ENCODE results near the gene RAB22A.
A peak's percentile ranks its signal among the peaks of the same experiment; 100 is the strongest.
"Not testable (repeated sequence)": the region's sequence is repeated elsewhere in the genome, so short reads cannot be mapped to it uniquely, and the experiment has no call there.

The RAB22A gene

DNA sequence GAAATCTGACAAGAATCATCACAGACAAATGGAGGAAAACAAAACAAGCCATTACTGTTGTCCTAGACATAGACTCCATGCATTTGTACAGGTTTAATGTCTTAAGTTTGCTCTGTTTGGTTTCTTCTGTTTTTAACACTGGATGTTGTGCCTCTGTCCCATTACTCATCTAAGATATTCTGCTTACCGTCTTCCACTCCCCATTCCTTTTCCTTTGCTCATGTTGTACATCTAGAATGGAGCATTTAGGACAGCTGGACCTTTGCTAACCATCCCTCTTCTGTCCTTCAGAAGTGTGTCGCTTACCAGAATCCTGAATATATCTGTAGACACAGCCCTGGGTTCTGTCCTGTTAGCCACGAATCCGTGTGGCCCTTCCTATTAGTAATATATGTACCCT is 35.2 kb downstream of the RAB22A start:
- no peak for DNase-seq (ENCODE audit: low read depth)

GRCh38 chr20:58349570-58349969 is 40.1 kb downstream of the RAB22A start:
- no peak for DNase-seq (ENCODE audit: low read depth)

GRCh38 chr20:58352468-58352867 is 43.0 kb downstream of the RAB22A start:
- no peak for DNase-seq (ENCODE audit: low read depth)

- no peak for DNase-seq (ENCODE audit: low read depth)
Observed at GRCh38 chr20:58359441-58359840, 49.9 kb downstream of the RAB22A start.

- no peak for DNase-seq (ENCODE audit: low read depth)
Observed at GRCh38 chr20:58360936-58361335, 51.4 kb downstream of the RAB22A start.

DNA sequence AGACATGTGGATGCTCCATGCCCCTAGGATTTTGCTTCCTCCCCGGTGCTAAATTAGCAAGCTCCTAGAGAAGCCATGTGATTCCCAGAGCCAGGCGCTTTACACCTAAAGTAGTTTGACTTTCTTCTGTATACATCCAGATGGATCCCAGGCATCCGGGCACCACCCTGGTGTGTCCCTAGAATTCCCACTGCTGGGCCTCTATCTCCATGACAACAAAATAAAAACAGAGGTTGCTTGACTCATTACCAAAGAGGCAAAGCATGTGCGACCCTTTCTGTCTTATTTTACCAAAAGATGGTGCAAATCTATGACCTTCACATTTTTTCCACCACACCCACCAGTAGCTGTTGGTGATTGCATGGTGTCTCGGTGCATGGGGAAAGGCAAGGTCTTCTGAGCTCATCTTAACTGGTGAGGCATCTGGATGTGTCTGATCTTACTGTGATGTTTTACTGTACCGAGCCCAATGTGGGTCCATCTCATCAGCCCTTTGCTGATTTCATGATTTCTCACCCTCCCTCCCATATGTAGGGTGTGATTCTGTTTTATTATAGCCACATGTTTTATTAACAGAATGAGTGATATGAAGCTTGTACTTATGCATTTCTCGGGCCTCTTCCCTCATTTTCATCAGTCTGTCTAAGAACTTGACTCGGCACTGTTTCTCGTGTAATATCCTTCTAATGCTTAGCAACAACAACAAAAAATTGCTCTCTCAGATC is 52.1 kb downstream of the RAB22A start:
- peak; percentile 73 for DNase-seq (ENCODE audit: low read depth)

- DNase-seq (ENCODE audit: low read depth), result no peak
Observed at GRCh38 chr20:58362206-58362516, 52.6 kb downstream of the RAB22A start.

GRCh38 chr20:58362970-58363369 is 53.5 kb downstream of the RAB22A start:
- DNase-seq (ENCODE audit: low read depth), result no peak

DNA sequence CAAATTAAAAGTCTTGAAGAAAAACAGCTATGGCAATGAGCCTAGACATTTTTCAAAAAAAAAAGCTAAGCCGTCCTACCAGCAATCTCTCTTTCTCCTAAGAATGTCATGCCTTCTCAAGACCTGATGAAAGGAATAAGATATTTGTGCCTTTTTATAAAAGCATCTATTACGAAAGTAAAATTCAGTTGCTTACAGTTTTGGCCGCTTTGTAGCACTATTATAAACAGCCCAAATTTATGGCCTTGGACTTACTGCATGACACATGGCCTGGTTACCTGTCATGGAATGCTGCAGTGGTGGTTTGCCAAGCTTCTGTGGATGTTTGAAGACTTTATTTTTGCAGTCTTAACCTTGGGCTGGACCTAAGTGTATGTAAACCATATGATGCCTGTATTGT is 57.4 kb downstream of the RAB22A start:
- DNase-seq (ENCODE audit: low read depth), result peak; percentile 39

- no peak for DNase-seq (ENCODE audit: low read depth)
Observed at GRCh38 chr20:58372806-58373205, 63.3 kb downstream of the RAB22A start.

- DNase-seq (ENCODE audit: low read depth), result not testable (repeated sequence)
Observed at GRCh38 chr20:58373296-58373695, 63.8 kb downstream of the RAB22A start.

DNA sequence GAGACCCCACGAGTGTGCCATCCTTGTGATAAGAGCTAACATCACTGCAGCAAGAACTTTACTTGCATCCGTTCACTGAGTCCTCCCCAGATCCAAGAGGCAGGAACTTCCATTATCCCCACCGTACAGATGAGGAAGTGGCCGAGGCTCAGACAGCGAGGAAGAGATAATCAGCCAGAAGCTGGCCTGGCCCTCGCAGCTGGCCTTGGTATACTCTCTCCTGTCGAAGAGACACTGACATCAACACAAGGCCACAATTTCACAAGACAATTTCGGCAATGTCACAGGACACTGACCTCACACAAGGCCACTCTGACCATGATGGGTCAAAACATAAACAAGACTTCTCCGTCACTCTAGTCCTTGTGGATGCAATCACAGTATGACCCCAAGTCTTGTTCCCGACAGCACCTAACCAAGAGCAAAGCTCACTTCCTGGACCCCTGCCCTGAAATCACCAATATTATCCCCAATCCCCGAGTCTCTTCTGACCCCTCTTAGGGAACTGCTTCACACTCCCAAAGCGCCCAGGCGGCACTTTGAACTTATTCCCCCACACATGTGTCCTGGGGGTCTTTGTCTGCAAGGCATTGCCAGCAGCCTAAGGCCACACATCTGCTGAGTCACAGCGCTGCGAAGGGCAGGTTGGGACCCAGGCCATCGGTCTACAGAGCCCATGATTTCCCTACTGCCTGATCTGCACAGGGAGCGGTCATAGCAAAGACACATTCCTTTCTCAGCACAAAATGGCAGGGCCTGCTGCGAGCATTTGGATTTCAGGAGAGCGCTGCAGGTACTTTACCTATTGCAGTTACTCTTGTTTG is 64.7 kb downstream of the RAB22A start:
- no peak for DNase-seq (ENCODE audit: low read depth)

- no peak for DNase-seq (ENCODE audit: low read depth)
Observed at GRCh38 chr20:58374906-58375758, 65.6 kb downstream of the RAB22A start.

DNA sequence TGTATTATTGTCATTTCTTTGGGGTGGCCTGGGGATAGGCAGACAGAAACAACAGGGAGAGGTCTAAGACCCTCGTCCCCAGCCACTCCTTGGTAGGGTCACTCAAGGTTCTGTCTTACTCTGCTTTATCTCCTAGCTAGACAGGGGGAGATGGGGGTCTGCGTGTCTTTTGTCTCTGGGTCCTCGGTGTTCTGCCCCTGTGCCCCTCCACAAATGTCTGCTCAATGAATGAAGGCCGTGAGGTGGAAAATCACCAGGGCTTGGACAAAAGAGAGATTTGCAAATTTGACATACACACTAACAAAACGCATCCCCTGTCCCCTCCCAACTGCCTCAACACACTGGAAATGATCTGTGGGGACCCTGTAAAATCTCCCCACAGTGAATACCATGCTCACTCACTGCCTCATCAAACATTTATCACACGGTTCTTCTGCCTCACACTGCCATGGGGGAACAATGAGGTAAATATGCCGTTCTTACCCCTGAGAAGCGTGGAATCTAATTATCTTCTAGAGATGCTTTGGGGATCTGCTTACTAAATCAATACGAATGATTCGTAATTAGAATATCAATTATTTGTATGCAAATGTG is 66.3 kb downstream of the RAB22A start:
- DNase-seq (ENCODE audit: low read depth), result no peak

DNA sequence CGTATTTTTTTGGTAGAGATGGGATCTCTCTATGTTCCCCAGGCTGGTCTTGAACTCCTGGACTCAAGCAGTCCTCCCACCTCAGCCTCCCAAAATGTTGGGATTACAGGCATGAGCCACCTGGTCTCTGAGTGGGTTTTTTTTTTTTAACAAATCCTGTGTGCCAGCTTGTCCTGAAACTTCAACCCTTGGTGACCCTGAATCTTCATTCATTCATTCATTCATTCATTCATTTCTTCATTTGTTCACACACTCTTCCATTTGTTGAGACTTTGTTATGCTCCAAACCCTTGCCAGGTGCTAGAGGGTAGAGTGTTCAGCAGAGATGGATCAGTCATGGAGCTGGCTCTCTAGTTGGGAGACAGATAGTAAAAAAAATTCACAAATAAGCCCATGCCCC is 67.5 kb downstream of the RAB22A start:
- DNase-seq (ENCODE audit: low read depth), result no peak

DNA sequence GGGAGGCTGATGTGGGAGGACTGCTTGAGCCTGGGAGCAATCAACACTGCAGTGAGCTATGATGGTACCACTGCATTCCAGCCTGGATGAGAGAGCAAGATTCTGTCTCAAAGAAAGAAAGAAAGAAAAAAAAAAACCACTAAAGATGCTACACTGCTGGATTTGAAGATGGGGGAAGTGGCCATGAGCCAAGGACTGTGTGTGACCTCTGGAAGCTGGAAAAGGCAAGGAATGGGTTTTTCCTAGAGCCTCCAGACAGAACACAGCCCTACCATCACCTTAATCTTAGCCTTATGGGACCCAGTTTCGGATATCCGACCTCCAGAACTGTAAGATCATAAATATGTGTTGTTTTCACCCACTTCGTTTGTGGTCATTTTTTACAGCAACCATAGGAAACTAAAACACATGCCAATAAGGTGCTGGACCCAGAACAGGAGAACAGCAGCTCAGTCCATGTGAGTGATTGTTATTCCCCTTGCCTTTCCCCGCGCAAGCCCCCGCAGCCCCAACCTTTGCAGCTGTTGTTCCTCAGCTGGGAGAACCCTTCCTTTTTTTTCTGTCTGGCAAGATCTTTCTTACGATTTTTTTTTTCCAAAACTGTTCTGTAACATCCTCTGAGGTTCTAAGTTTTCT is 68.4 kb downstream of the RAB22A start:
- no peak for DNase-seq (ENCODE audit: low read depth)

DNA sequence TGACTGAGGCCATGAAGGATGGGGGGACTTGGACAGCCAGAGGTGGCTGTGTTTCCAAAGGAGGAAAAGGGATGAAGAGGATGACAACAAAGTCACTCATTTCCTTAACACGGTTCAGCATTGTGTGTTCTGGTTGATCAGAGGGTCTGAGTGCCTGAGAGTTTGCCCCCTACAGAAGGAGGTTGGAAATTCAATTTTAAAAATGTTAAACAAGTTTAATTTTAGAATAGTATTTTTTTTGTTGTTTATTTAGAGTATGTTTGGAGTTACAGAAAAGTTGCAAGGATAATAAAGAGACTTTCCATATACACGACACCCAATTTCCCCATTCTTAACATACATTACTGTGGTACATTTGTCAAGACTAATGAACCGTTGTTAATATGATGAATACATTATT is 69.2 kb downstream of the RAB22A start:
- no peak for DNase-seq (ENCODE audit: low read depth)

- DNase-seq (ENCODE audit: low read depth), result no peak
Observed at GRCh38 chr20:58381627-58382026, 72.1 kb downstream of the RAB22A start.

- no peak for DNase-seq (ENCODE audit: low read depth)
Observed at GRCh38 chr20:58382096-58382495, 72.6 kb downstream of the RAB22A start.

GRCh38 chr20:58384821-58385220 is 75.3 kb downstream of the RAB22A start:
- no peak for DNase-seq (ENCODE audit: low read depth)

DNA sequence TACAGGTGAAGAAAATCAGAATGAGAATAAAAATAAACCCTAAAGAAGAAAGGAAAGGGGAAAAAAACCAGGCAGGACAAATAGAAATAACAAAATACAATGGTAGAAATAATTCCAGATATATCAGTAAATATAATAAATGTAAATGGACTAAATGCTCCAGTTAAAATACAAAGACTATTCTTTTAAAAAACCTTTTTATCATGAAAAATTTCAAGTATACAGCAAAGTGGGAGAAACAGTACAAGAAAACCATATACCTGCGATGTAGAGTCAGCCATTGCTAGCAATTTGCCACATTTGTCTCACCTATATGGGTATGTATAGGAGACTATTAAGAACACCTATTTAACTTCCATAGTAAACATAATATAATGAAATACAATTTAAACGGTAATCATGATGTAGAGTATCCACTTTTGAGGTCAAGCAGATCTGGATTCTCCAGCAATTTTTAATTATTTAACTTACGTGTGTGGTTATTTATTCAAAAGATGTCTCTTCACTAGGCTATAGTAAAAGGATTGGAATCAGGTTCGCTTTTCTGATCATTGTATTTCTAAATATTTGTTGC is 78.6 kb downstream of the RAB22A start:
- no peak for DNase-seq (ENCODE audit: low read depth)
